Posterior vena cava (tissue), 2 donors: ENCODE results near the gene WNT3A. TPM values are rescaled to one million over a fixed set of nuclear protein-coding genes. Genes with fewer than 3 reads are reported as not detected.
A peak's percentile ranks its signal among the peaks of the same experiment; 100 is the strongest.

Source experiments
- DNase-seq: peaks from one replicate; pipeline ENCODE4 v3.0.0-alpha.2; 2020; ENCODE audit warnings: low spot score
- intact Hi-C, 2 donors: fragments of 100-400 bp; cut with DNase I; formaldehyde crosslinking; loops; one replicate each; pipeline versions ENCODE4 v1.14.1 to v1.14.2; 2022 to 2023
- microRNA-seq, 2 donors: library from miRNA; unstranded; fragments of <30 nt; microRNA quantifications; one replicate each; pipeline ENCODE4 v1.2.0, GENCODE V29; 2020 to 2021; ENCODE audit warnings: borderline microRNAs expressed in 2 of 2
- total RNA-seq, 2 donors: library from RNA; stranded (reverse); fragmentation: NEBNext Ultra II Directional; extraction: Animal tissue kit (Norgen Biotek cat#: 25700); gene quantifications; one replicate each; pipeline ENCODE4 v1.2.1, GENCODE V29; 2021
- donor health status: DM: yes; HTN: yes; CAD: no.
- donor health status: DM: yes; HTN: yes; CAD: no.

Gene WNT3A
- total RNA-seq, 2 donors from 2014 or later = not detected

- intact Hi-C loops = no loop called here
- DNase-seq = peak; percentile 98
Measured at GRCh38 chr1:228102791-228103620, 96.2 kb downstream of the WNT3A start, which contains the start of gene C1orf35. Gene C1orf35, minus strand, starts transcription at chr1:228103325. Its CDS starts 98 bp downstream, at chr1:228103227.

GRCh38 chr1:228104526-228105269, 97.9 kb downstream of the WNT3A start:
- intact Hi-C loops = no loop called here
- no peak for DNase-seq

- DNase-seq = peak; percentile 80
- intact Hi-C loops = no loop called here
Measured at GRCh38 chr1:228105270-228105995, 98.6 kb downstream of the WNT3A start.

GRCh38 chr1:228105996-228106799, 99.4 kb downstream of the WNT3A start:
- peak; percentile 66 for DNase-seq
- intact Hi-C loops = no loop called here

- DNase-seq = no peak
- intact Hi-C loops = no loop called here
Measured at GRCh38 chr1:228106800-228107054, 99.9 kb downstream of the WNT3A start.

GRCh38 chr1:228107636-228108035, 100.8 kb downstream of the WNT3A start:
- intact Hi-C loops = no loop called here

GRCh38 chr1:228108055-228108690, 101.4 kb downstream of the WNT3A start:
- intact Hi-C loops = no loop called here
- no peak for DNase-seq

More at GRCh38 chr1:228107636-228108035, 100.8 kb downstream of the WNT3A start:
- DNase-seq = no peak

GRCh38 chr1:228108742-228109072, 101.9 kb downstream of the WNT3A start:
- intact Hi-C loops = no loop called here
- no peak for DNase-seq

- intact Hi-C loops = no loop called here
Measured at GRCh38 chr1:228109073-228109961, 102.5 kb downstream of the WNT3A start, which contains the start of gene MRPL55. Gene MRPL55, minus strand, starts transcription at chr1:228109299. Its CDS starts 1,039 bp downstream, at chr1:228108260.

GRCh38 chr1:228109962-228110488, 103.2 kb downstream of the WNT3A start:
- DNase-seq = no peak
- intact Hi-C loops = no loop called here

More at GRCh38 chr1:228109073-228109961, 102.5 kb downstream of the WNT3A start, which contains the start of gene MRPL55:
- peak; percentile 99 for DNase-seq

- intact Hi-C loops = no loop called here
- DNase-seq = no peak
Measured at GRCh38 chr1:228110556-228110955, 103.8 kb downstream of the WNT3A start.

Small RNA genes within 50 kb of the gene (microRNA-seq; reads per million reads assigned to microRNA genes)
- gene MIR3620 = 1.3 to 2.6 reads per million in 2 donors

Other genes starting within 250 kb of the WNT3A start
- not detected for gene PRSS38, start 191.3 kb upstream of the WNT3A start, total RNA-seq
- gene WNT9A, start 59.1 kb upstream of the WNT3A start, total RNA-seq = 1 to 10 TPM; 2.7 to 3.3 TPM
- gene ARF1, start 75.7 kb downstream of the WNT3A start, total RNA-seq = 100 to 1,000 TPM; 300 to 342 TPM
- gene C1orf35, start 96.3 kb downstream of the WNT3A start, total RNA-seq = 1 to 10 TPM; 7.8 to 8.0 TPM
- gene MRPL55, start 102.3 kb downstream of the WNT3A start, total RNA-seq = 10 to 100 TPM; 30.0 to 30.9 TPM
- 100 to 1,000 TPM; 220 to 234 TPM for gene GUK1, start 133.3 kb downstream of the WNT3A start, total RNA-seq
- 1 to 10 TPM; 6.9 to 8.2 TPM for gene GJC2, start 142.9 kb downstream of the WNT3A start, total RNA-seq
- gene IBA57, start 158.8 kb downstream of the WNT3A start, total RNA-seq = 1 to 10 TPM; 7.4 to 7.8 TPM
- 1 to 10 TPM; 3.5 to 6.3 TPM for gene OBSCN, start 201.0 kb downstream of the WNT3A start, total RNA-seq